ENCODE results near the gene MARS1.

Gene MARS1

DNA sequence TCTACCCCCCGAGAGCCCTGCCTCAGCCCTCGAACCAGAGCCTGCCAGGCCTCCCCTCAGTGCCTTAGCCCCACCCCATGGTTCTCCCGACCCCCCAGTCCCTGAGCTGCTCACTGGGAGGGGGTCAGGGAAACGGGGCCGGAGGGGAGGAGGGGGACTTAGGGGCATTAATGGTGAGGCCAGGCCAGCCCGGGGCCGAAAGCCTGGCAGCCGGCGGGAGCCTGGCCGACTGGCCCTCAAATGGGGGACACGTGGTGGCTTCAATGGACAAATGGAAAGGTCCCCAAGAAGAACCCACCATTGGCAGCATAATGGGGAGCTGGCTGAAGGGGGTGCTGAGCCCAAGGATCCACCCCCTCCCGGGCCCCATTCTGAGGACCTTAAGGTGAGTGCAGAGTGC lies 40.3 kb downstream of the MARS1 start:
- no peak overlapping the region for H3K4me3 ChIP-seq (ENCODE audit: low read depth, low read length)
- TF ChIP-seq CTCF (IDR thresholded peaks at IDR 0.05; ENCODE audit: low read depth, low read length, missing control alignments), result no peak
- in situ Hi-C loops (cut with HindIII; ENCODE audit: low sequenced_read_pairs), result no loop called here
- DNase-seq (ENCODE audit: low read depth), result no peak

DNA sequence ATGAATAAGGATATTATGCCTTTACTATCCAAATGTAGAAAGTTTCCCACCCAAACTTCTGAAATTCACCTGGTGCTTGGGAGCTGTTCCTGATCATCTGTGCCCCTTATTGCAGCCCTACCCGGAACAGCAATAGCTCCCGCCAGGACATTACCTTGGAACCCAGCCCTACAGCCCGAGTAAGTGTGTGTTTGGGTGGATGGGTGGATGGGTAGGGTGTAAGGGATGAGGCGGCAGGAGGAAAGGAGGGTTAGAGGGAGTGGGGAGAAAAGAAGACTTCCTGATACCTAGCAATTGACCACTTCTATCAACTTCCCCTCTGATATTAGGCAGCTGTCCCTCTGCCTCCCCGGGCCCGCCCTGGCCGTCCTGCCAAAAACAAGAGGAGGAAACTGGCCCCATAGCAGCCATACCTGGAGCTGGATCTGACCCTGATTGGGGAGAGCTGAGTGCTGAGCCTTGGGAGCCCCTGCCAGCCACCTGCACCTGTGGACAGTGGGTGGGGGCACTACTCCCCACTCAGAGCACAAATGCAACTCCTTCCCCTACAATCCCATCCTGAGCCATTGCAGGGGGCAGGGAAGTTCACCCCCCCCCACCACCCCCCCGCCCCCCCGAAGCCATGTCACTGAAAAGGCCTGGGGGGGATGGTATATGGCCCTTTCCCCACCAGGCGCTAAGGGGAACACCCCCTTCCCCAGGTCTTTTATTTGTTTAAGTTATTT lies 41.1 kb downstream of the MARS1 start:
- in situ Hi-C loops (cut with HindIII; ENCODE audit: low sequenced_read_pairs), result no loop called here
- no peak for DNase-seq (ENCODE audit: low read depth)
- TF ChIP-seq CTCF (IDR thresholded peaks at IDR 0.05; ENCODE audit: low read depth, low read length, missing control alignments), result no peak
- no peak overlapping the region for H3K4me3 ChIP-seq (ENCODE audit: low read depth, low read length)

DNA sequence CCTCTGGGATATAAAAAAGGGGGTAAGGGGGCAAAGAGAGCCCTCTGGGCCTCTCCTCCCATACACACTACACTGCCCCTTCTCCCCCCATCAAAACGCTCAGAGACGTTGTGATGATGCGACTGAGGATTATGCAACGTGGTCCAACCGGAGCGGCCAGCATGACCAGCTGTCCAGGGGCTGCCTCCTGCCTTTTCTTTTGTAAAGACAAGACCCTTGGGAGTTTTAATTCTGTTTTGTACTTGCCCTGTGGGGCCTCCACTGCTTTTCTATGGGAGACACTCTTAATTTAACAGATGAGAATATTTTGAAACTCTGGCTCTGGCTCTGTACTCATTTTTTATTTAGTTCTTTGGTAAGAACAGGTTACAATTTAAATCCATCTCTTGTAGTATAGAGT lies 42.0 kb downstream of the MARS1 start:
- no peak for TF ChIP-seq CTCF (IDR thresholded peaks at IDR 0.05; ENCODE audit: low read depth, low read length, missing control alignments)
- no peak for DNase-seq (ENCODE audit: low read depth)
- in situ Hi-C loops (cut with HindIII; ENCODE audit: low sequenced_read_pairs), result no loop called here
- no peak overlapping the region for H3K4me3 ChIP-seq (ENCODE audit: low read depth, low read length)

DNA sequence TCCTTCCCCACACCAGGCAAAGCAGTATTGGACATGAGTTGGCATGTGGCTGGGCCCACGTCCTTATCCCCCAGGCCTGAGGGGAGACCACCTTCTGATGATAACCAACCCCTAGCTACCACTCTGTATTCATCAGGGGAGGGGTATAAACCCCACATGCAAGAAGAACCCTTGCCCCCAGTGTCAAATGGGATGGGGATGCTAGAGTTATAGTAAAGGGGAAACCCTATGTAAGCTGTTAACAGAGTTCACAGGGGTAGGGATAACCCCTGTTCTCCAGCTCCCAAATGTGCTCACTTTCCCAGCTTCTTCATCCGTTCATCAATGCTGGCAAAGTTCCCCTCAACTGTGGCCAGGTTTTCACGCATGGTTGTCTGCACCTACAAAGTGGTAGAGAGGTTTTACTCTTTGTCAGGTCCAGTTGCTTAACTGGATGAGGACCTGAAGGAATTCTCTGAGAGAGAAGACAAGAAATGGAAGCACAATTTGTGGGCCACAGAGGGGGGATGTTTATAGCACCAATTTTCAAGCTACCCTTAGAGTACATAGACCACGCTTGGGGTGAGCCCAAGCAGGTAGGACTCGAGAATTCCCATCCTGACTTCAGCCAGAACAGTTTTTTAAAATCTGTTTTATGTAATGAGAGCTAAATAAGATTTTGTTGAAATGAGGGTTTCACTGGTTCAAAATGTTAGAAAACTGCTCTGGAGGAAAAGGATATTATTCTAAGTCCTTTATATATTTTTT lies 42.7 kb downstream of the MARS1 start:
- TF ChIP-seq CTCF (IDR thresholded peaks at IDR 0.05; ENCODE audit: low read depth, low read length, missing control alignments), result no peak
- in situ Hi-C loops (cut with HindIII; ENCODE audit: low sequenced_read_pairs), result no loop called here
- no peak overlapping the region for H3K4me3 ChIP-seq (ENCODE audit: low read depth, low read length)
- DNase-seq (ENCODE audit: low read depth), result no peak

DNA sequence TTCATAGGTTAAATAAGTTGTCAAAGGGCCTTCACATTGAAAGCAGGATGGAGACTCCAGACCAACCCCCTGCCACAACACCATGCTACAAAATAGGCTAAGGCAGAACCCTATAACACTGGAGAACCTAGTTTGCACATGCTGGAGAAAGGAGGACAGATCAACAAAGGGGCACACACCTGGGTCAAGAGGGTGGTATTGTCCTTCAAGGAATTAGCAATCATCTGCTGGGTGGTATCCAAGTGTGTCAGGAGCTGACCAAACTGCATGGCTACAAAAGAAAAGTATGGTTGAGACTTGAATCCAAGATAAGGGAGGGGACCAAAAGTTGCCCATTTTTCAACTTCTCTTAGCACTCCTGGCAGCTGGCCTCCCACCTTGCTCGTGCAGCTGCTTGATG lies 44.0 kb downstream of the MARS1 start:
- TF ChIP-seq CTCF (IDR thresholded peaks at IDR 0.05; ENCODE audit: low read depth, low read length, missing control alignments), result no peak
- in situ Hi-C loops (cut with HindIII; ENCODE audit: low sequenced_read_pairs), result no loop called here
- no peak for DNase-seq (ENCODE audit: low read depth)
- no peak overlapping the region for H3K4me3 ChIP-seq (ENCODE audit: low read depth, low read length)

- H3K4me3 ChIP-seq (ENCODE audit: low read depth, low read length), result no peak overlapping the region
- in situ Hi-C loops (cut with HindIII; ENCODE audit: low sequenced_read_pairs), result no loop called here
- DNase-seq (ENCODE audit: low read depth), result no peak
- no peak for TF ChIP-seq CTCF (IDR thresholded peaks at IDR 0.05; ENCODE audit: low read depth, low read length, missing control alignments)
Observed at GRCh38 chr12:57533108-57533507, 45.2 kb downstream of the MARS1 start.

Data from astrocyte of the cerebellum (primary cell).